Right atrium auricular region (tissue), 2 donors: Measurements from ENCODE around the gene ITFG1. TPM values are rescaled to one million over a fixed set of nuclear protein-coding genes. Genes with fewer than 3 reads are reported as not detected.
A peak's percentile ranks its signal among the peaks of the same experiment; 100 is the strongest.

ENCODE experiments used
- DNase-seq: peaks from one replicate; pipeline ENCODE4 v3.0.0-alpha.2; 2019; ENCODE audit warnings: low spot score
- H3K27ac ChIP-seq, 2 donors: fragments of 200-600 bp; sonication (generic); 1 replicate in 1 of 2; 2 replicates in 1 of 2; pipeline ENCODE4 v1.5.1; 2016 to 2019
- H3K27me3 ChIP-seq, 2 donors: fragments of 200-600 bp; sonication (generic); one replicate each; pipeline versions ENCODE4 v1.5.1 to v1.6.0; 2017 to 2019
- H3K36me3 ChIP-seq: fragments of 200-600 bp; sonication (generic); one replicate; pipeline ENCODE4 v1.5.1; 2016
- H3K4me1 ChIP-seq, 2 donors: fragments of 200-600 bp; sonication (generic); one replicate each; pipeline versions ENCODE4 v1.5.1 to v1.6.0; 2017 to 2019
- H3K4me3 ChIP-seq, 2 donors: fragments of 200-600 bp; sonication (generic); 1 replicate in 1 of 2; 2 replicates in 1 of 2; pipeline ENCODE4 v1.5.1; 2017 to 2019; ENCODE audit warnings: mild to moderate bottlenecking in 1 of 2, moderate library complexity in 1 of 2
- H3K9me3 ChIP-seq, 2 donors: fragments of 200-600 bp; sonication (generic); one replicate each; pipeline ENCODE4 v1.5.1; 2019
- total RNA-seq, 2 donors: library from RNA; depleted of rRNA; stranded (reverse); fragments of >200 nt; gene quantifications; one replicate each; pipeline ENCODE4 v1.1.0, GENCODE V29; 2016
- TF ChIP-seq, protein P1 (sequence below), 2 donors: fragments of 200-600 bp; sonication (generic); IDR thresholded peaks; one replicate each; pipeline ENCODE4 v1.5.1; 2019; ENCODE audit warnings: antibody characterized with exemption in 2 of 2

The ITFG1 gene
- total RNA-seq, 2 donors from 2014 or later = 40.3 to 79.6 TPM

DNA sequence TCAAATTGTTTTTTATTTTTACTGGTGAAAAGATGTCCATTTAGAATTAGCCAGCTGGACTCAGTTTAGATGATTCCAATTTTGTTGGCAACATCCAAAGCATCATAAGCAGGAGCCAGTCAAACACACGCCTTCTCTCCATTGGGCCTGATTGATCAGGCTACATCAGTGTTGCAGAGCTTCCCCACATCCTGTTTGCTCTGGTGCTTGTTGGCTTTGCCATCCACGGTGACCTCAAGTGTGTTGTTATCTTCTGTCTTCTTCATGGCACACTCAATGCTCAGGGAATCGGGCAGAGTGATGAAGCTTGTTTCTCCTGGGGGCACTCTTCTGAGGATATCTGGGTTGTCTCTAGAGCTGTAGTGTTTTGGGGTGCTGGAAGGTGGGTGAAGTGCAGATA is 310.8 kb downstream of the ITFG1 start:
- Histone ChIP-seq H3K27me3 (no peaks in the 10 kb centered on the region), H3K9me3 (no peaks in the 10 kb centered on the region), H3K27ac (no peak overlapping the region), H3K4me3 (no peak overlapping the region), H3K36me3 (peaks cover 5% of the 10 kb centered on the region), H3K4me1 (no peaks in the 10 kb centered on the region)
- TF ChIP-seq, protein P1, sequence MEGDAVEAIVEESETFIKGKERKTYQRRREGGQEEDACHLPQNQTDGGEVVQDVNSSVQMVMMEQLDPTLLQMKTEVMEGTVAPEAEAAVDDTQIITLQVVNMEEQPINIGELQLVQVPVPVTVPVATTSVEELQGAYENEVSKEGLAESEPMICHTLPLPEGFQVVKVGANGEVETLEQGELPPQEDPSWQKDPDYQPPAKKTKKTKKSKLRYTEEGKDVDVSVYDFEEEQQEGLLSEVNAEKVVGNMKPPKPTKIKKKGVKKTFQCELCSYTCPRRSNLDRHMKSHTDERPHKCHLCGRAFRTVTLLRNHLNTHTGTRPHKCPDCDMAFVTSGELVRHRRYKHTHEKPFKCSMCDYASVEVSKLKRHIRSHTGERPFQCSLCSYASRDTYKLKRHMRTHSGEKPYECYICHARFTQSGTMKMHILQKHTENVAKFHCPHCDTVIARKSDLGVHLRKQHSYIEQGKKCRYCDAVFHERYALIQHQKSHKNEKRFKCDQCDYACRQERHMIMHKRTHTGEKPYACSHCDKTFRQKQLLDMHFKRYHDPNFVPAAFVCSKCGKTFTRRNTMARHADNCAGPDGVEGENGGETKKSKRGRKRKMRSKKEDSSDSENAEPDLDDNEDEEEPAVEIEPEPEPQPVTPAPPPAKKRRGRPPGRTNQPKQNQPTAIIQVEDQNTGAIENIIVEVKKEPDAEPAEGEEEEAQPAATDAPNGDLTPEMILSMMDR (IDR thresholded peaks at IDR 0.05) = no peak
- no peak for DNase-seq

DNA sequence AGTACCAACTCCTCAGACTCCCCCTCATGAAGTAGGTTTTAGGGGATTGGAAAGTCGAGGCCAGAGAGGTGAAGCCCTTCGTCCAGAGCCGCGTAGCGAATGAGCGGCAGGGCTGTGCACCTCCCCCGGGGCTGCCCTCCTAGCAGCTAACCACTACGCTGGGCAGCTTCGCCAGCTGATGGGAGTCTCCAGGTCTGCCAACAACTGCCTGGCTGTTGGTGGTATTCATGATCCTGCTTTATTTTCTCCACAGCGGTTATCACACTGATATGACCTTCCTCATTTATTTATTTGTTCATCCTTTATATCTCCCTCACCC is 316.3 kb downstream of the ITFG1 start:
- Histone ChIP-seq H3K27ac (no peak overlapping the region), H3K4me3 (peak overlapping the region; percentile 40 to 60), H3K9me3 (no peaks in the 10 kb centered on the region)

DNA sequence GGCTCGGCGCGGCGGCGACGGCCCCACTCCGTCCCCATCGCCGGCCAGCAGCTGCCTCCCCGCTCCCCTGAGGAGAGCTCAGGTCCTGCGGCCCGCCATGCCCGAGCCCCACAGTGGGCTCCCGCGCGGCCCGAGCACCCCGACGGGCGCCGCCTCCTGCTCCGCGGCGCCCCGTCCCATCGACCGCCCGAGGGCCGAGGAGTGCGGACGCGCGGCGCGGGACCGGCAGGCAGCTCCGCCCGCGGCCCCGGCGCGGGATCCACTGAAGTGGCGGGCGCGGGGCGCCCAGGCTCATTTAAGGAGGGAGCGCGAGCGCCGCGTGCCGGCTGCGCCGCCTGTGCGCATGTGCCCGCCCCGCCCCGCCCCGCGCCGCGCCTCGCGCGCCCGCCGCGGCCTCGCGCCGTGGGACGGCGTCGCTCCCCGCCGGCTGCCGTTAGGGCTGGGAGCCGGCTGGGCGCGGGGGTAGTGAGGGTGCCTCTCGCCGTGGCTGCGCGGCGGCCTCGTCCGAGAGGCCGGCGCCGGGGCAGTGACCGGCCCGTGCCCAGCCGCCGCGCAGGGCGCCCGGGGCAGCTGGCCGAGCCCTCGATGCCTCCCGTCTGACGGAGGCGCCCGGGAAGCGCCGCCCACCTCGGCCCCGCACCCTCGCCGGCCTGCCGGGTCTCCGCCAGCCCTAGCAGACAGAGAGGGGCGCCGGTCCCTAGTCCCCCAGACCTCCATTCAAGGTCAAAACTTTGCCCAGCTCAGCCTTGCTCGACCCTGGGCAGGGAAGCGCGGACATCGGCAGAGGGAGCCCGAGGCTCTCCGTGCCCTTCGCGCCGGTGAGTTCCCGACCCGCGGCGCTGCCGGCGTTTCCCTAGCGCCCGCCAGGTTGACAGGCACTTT is 316.9 kb downstream of the ITFG1 start, which contains the start of gene NETO2:
TSS of gene NETO2 (minus strand) at position 269 of the 882 bp plus-strand sequence. CDS start 333 bp downstream, outside the sequence.
- no peaks in the 10 kb centered on the region for H3K9me3 ChIP-seq
- no peaks in the 10 kb centered on the region for H3K36me3 ChIP-seq
- no peaks in the 10 kb centered on the region for H3K27me3 ChIP-seq
- TF ChIP-seq, protein P1 (IDR thresholded peaks at IDR 0.05) = peak; percentile 35 to 72
- DNase-seq = no peak
- H3K4me1 ChIP-seq = peaks cover 0 to 22% of the 10 kb centered on the region in 2 donors
- H3K4me3 ChIP-seq = peak within 1 kb of the TSS; percentile 46 to 60
- peak within 1 kb of the TSS in 1 of 2 donors; percentile 4 for H3K27ac ChIP-seq

More for the DNA sequence above, 316.3 kb downstream of the ITFG1 start:
- DNase-seq = no peak
- H3K27me3 ChIP-seq = no peaks in the 10 kb centered on the region
- H3K4me1 ChIP-seq = peaks cover 0 to 22% of the 10 kb centered on the region in 2 donors
- no peaks in the 10 kb centered on the region for H3K36me3 ChIP-seq
- TF ChIP-seq, protein P1 (IDR thresholded peaks at IDR 0.05) = peak in 1 of 2 donors; percentile 6

DNA sequence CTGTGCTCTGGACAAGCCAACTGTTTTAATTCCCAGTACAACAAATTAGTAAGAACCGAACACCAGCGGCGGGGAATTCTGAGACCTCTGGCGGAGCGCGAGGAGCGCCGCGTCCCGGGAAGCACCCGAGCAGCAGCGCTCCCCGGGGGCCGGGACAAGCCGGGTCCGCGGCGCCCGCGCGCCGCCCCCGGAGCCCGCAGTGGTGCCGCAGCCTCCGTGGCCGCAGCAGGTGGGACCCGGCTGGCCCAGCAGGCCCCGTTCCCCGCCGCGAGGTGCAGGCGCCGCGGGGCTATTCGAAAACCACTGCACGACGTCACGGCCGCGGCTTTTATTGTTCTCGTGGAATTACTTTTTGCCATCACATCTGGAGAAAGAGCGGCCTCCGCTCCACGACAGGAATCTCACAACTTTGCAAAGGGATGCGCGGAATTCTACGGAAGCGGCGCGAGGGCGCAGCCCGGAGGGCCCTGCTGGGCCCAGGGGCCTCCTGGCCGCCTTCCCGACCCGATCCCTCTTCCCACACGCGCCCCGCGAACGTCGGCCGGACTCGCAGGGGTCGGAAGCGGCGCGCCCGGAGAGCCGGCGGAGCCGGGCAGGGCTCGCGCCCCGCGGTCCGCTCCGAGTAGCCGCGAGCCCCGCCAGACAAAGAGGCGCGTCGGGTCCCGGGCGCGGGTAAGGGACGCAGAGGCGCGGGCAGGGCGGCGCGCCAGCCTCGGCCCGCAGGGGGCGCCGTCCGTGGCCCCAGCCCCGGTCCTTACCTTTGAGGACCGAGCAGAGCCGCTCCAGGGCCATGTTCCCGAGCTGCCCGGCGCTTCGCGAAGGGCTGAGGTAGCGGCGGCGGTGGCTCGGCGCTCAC is 317.8 kb downstream of the ITFG1 start:
- H3K27ac ChIP-seq = peak overlapping the region in 1 of 2 donors; percentile 4
- H3K4me3 ChIP-seq = peak overlapping the region; percentile 46 to 60
- no peak for DNase-seq
- peaks cover 0 to 22% of the 10 kb centered on the region in 2 donors for H3K4me1 ChIP-seq
- H3K9me3 ChIP-seq = no peaks in the 10 kb centered on the region
- TF ChIP-seq, protein P1 (IDR thresholded peaks at IDR 0.05) = peak in 1 of 2 donors; percentile 68
- no peaks in the 10 kb centered on the region for H3K36me3 ChIP-seq
- no peaks in the 10 kb centered on the region for H3K27me3 ChIP-seq

DNA sequence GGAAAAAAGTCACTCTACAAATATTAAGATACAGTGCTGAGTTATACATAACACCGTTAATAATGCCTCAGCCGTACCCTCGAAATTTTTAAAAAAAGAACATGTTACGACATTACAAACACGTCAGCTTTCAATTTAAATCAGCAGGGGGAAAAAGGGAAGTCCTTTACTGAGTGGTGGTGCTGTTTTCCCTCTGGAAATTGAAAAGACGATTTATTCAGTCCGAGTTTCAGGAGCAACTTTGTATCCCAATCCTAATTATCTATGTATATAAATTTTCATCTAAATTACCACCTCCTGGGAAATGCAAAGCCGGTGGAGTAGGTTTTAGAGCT is 318.4 kb downstream of the ITFG1 start:
- H3K4me3 ChIP-seq = peak overlapping the region; percentile 46 to 60
- TF ChIP-seq, protein P1 (IDR thresholded peaks at IDR 0.05) = no peak
- no peaks in the 10 kb centered on the region for H3K36me3 ChIP-seq
- DNase-seq = no peak
- peak overlapping the region in 1 of 2 donors; percentile 4 for H3K27ac ChIP-seq
- no peaks in the 10 kb centered on the region for H3K27me3 ChIP-seq
- peaks cover 0 to 22% of the 10 kb centered on the region in 2 donors for H3K4me1 ChIP-seq
- no peaks in the 10 kb centered on the region for H3K9me3 ChIP-seq
